ENCODE results near the gene MDGA2. TPM values are rescaled to one million over a fixed set of nuclear protein-coding genes. Genes with fewer than 3 reads are reported as not detected.

MDGA2 gene
- polyA plus RNA-seq, 1 experiment = not detected

DNA sequence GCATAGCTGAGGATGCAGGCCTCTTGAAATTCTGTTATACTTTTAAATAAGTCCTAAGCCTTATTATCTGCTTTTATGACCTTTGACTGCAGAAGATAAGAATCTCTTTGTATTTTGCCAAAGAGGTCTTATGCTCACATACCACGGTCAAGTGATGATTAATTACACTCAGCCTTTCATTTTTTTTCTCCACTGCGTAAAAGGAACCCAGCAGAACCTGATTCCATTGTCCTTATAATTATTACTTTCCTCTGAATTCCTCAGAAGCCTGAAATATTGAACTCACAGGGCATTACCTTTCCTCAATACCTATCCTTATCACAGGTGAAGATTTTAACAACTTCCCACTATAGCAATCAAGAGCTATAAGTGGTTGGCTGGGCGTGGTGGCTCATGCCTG is 525.1 kb downstream of the MDGA2 start:
- ChIA-PET POLR2A (no interaction called here), CTCF (no interaction called here)
- Histone ChIP-seq H3K4me3 (ENCODE audit: low read depth, low read length) (no peak overlapping the region), H3K9me3 (ENCODE audit: control insufficient read depth, insufficient read depth, low read length) (peaks cover 25% of the 10 kb centered on the region), H3K27me3 (ENCODE audit: control insufficient read depth, insufficient read depth, low read length) (no peaks in the 10 kb centered on the region), H3K27ac (ENCODE audit: low read depth, low read length) (no peak overlapping the region)
- no peak for DNase-seq (ENCODE audit: low read depth, low spot score)
- TF ChIP-seq, protein P1, sequence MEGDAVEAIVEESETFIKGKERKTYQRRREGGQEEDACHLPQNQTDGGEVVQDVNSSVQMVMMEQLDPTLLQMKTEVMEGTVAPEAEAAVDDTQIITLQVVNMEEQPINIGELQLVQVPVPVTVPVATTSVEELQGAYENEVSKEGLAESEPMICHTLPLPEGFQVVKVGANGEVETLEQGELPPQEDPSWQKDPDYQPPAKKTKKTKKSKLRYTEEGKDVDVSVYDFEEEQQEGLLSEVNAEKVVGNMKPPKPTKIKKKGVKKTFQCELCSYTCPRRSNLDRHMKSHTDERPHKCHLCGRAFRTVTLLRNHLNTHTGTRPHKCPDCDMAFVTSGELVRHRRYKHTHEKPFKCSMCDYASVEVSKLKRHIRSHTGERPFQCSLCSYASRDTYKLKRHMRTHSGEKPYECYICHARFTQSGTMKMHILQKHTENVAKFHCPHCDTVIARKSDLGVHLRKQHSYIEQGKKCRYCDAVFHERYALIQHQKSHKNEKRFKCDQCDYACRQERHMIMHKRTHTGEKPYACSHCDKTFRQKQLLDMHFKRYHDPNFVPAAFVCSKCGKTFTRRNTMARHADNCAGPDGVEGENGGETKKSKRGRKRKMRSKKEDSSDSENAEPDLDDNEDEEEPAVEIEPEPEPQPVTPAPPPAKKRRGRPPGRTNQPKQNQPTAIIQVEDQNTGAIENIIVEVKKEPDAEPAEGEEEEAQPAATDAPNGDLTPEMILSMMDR (IDR thresholded peaks at IDR 0.05; ENCODE audit: low read depth, low read length) = no peak

DNA sequence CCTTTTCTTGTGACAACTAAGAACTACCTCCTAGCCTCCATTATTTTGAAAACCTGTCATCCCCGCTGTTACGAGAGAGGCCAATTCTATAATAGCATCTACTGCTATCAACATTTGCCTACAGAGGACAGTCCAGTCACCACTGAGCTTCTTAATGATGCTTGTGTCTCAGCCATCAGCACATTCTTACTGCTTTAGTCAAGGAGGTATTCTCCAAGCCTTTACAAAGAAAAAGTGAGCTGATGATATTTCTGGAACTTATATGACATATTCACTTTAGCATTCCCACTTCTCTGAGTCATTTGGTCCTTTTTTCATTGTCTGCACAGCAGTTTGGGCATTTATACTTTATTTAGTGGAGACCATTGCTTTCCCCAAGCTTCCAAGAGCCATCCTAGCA is 526.1 kb downstream of the MDGA2 start:
- ChIA-PET POLR2A (no interaction called here), CTCF (no interaction called here)
- H3K27me3 ChIP-seq (ENCODE audit: control insufficient read depth, insufficient read depth, low read length) = no peaks in the 10 kb centered on the region
- TF ChIP-seq, protein P1 (IDR thresholded peaks at IDR 0.05; ENCODE audit: low read depth, low read length) = no peak
- peaks cover 16% of the 10 kb centered on the region for H3K9me3 ChIP-seq (ENCODE audit: control insufficient read depth, insufficient read depth, low read length)
- no peak overlapping the region for H3K27ac ChIP-seq (ENCODE audit: low read depth, low read length)
- DNase-seq (ENCODE audit: low read depth, low spot score) = no peak
- no peak overlapping the region for H3K4me3 ChIP-seq (ENCODE audit: low read depth, low read length)

DNA sequence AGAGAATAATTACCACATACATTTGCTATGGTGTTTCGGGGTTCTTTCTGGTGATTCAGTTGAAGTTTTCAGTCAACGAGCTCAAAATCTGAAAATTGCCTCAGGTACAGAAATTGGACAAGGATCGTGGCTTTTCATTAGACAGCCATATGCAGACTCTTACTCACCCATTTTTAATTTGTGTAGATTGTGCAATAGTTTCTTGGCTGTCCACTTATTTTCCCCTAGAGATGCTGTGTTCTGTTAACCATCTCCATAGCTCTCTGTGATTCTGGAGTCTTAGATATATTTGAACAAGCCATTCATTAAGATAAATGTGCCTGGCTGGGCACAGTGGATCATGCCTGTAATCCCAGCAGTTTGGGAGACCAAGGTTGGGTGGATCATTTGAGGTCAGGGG is 526.7 kb downstream of the MDGA2 start:
- Histone ChIP-seq H3K4me3 (ENCODE audit: low read depth, low read length) (no peak overlapping the region), H3K27ac (ENCODE audit: low read depth, low read length) (no peak overlapping the region), H3K27me3 (ENCODE audit: control insufficient read depth, insufficient read depth, low read length) (no peaks in the 10 kb centered on the region), H3K9me3 (ENCODE audit: control insufficient read depth, insufficient read depth, low read length) (peaks cover 13% of the 10 kb centered on the region)
- ChIA-PET CTCF (no interaction called here), POLR2A (no interaction called here)
- DNase-seq (ENCODE audit: low read depth, low spot score) = no peak
- TF ChIP-seq, protein P1 (IDR thresholded peaks at IDR 0.05; ENCODE audit: low read depth, low read length) = no peak

DNA sequence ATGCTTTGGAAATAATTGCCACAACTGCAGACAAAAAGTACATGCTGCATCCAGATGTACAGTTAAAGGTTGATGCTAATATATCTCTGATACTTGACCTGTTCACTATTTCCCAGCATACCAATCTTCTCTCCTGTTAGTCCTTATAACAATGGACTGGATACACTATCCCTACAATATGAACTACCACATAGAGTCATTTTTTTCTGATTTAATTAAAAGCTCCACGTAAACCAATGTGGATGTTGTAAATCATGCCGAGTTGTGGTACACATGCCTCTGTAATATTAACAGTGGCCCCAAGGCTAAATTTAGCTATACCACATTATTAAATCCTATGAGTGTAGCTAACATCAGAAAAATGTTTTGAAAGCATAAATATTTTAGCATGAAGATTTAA is 554.8 kb downstream of the MDGA2 start:
- TF ChIP-seq, protein P1 (IDR thresholded peaks at IDR 0.05; ENCODE audit: low read depth, low read length) = no peak
- Histone ChIP-seq H3K9me3 (ENCODE audit: control insufficient read depth, insufficient read depth, low read length) (peaks cover 4% of the 10 kb centered on the region; the same call in 1 of the 2 replicates), H3K27me3 (ENCODE audit: control insufficient read depth, insufficient read depth, low read length) (no peaks in the 10 kb centered on the region), H3K27ac (ENCODE audit: low read depth, low read length) (no peak overlapping the region), H3K4me3 (ENCODE audit: low read depth, low read length) (no peak overlapping the region)
- CTCF ChIA-PET = no interaction called here
- POLR2A ChIA-PET = no interaction called here
- DNase-seq (ENCODE audit: low read depth, low spot score) = no peak

DNA sequence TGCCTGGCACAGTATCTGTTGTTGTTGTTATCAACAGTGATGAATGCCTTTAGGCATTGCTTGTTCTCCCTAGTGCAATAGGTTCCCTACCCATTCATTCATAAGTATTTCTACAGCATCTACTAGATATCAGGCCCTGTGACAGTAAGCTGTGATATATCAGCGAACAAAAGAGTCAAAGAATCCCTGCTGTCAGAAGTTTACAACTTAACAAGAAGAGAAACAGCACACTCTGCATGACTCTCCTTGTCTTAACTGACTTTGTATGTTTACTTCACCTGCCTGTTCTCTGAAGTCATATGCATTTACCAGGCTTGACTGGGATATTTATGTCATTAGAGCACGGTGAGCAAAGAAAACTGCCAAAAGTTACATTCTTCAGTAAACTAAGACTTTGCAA is 571.6 kb downstream of the MDGA2 start:
- POLR2A ChIA-PET = no interaction called here
- DNase-seq (ENCODE audit: low read depth, low spot score) = no peak
- Histone ChIP-seq H3K27me3 (ENCODE audit: control insufficient read depth, insufficient read depth, low read length) (no peaks in the 10 kb centered on the region), H3K9me3 (ENCODE audit: control insufficient read depth, insufficient read depth, low read length) (peaks cover 4% of the 10 kb centered on the region; the same call in 1 of the 2 replicates), H3K27ac (ENCODE audit: low read depth, low read length) (no peak overlapping the region), H3K4me3 (ENCODE audit: low read depth, low read length) (no peak overlapping the region)
- TF ChIP-seq, protein P1 (IDR thresholded peaks at IDR 0.05; ENCODE audit: low read depth, low read length) = no peak
- CTCF ChIA-PET = no interaction called here

Measured in AG04450 (cell line).